ENCODE data around the gene ST6GALNAC5. TPM values are rescaled to one million over a fixed set of nuclear protein-coding genes. Genes with fewer than 3 reads are reported as not detected.
"Not testable (repeated sequence)": the region's sequence is repeated elsewhere in the genome, so short reads cannot be mapped to it uniquely, and the experiment has no call there.

The ST6GALNAC5 gene
- polyA plus RNA-seq, 3 donors, result 0.29 to 0.79 (median 0.31) TPM

- WGBS, 3 donors, result 72 to 89% (median 85%) methylated on average over 6 of the region's 6 CpGs
- no peak overlapping the region for H3K27ac ChIP-seq (ENCODE audit: low read depth, low read length)
Measured at GRCh38 chr1:76961181-76961819, 94.0 kb downstream of the ST6GALNAC5 start.

DNA sequence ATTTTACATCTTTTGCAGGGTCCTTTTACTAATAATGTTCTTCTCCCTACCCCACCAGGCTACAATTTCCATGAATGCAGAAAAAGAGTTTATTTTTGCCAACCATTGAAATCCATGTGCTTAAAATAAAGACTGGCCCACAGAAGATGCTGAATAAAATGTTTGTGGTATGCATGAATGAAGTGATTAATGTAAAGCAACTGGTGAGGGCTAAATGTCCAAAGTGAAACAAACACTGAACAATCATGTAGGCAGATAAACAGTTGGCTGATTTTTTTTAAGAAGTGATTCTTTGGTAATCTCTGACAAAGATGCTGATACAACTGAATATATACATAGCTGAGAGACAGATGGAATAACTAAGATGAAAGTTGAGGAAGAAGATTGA is 94.5 kb downstream of the ST6GALNAC5 start:
- H3K27ac ChIP-seq (ENCODE audit: low read depth, low read length), result no peak overlapping the region

DNA sequence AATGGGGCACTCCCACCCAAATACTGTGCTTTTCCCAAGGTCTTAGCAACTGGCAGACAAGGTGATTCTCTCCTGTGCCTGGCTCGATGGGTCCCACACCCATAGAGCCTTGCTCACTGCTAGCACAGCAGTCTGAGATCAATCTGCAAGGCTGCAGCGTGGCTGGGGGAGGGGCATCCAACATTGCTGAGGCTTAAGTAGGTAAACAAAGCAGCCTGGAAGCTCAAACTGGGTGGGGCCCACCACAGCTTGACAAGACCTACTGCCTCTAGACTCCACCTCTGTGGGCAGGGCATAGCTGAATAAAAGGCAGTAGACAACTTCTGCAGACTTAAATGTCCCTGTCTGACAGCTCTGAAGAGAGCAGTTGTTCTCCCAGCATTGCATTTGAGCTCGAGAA is 114.0 kb downstream of the ST6GALNAC5 start:
- not testable (repeated sequence) for H3K27ac ChIP-seq (ENCODE audit: low read depth, low read length)
- 25 to 78% (median 62%) methylated on average over 2 to 3 of the region's 3 CpGs for WGBS, 3 donors

GRCh38 chr1:76989976-76990375 is 122.7 kb downstream of the ST6GALNAC5 start:
- no peak overlapping the region for H3K27ac ChIP-seq (ENCODE audit: low read depth, low read length)
- WGBS, 3 donors, result 74 to 81% (median 80%) methylated on average over 2 of the region's 2 CpGs

DNA sequence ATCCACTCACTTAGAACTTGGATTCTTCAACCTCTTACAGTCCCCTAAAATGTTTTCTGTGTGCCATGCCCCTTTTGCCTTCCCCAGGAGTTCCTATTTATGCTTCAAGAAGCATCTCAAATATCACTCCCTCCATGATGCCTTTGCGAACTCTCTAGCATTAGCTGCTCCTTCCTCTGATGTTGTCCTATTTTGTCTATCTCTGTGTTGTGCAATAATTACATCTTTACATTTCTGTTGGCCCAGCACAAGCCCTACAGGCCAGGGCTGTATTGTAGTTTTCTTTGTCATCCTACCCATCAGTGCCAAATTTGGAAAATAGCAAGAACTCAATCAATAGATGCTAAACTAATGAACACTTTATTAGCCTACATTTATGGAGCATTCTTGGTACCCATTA is 125.8 kb downstream of the ST6GALNAC5 start:
- 90 to 100% (median 91%) methylated on average over 1 of the region's 1 CpG for WGBS, 3 donors
- H3K27ac ChIP-seq (ENCODE audit: low read depth, low read length), result no peak overlapping the region

DNA sequence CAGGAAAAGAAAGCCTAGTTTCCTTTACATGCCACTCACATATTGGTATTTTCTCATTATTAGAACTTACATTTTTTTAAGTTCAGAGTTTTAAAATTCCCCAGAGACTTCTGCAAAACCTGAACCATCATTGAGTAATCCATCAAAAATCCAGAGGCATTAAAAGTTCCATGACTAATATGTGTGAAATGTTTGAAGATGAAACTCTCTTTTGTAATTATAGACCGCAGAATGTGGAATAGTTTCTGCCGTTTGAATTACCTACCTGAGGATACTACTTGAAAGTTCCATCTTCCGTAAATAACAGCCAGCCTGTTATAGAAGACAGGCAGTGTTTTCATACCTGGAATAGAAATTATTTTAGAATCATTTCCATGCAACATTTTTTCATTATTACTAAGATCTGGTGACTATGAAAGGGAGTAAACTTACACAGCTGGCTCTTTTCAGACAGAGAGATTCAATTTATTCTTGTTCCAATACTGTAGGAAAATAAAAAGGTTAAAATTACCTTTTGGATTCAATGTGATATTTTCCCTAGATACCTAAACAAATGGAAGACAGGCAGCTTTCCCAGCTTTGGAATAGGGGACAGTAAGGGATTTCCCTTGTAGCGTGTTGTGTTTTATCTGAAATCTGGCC is 131.4 kb downstream of the ST6GALNAC5 start:
- WGBS, 3 donors, result 67 to 75% (median 74%) methylated on average over 4 of the region's 4 CpGs

DNA sequence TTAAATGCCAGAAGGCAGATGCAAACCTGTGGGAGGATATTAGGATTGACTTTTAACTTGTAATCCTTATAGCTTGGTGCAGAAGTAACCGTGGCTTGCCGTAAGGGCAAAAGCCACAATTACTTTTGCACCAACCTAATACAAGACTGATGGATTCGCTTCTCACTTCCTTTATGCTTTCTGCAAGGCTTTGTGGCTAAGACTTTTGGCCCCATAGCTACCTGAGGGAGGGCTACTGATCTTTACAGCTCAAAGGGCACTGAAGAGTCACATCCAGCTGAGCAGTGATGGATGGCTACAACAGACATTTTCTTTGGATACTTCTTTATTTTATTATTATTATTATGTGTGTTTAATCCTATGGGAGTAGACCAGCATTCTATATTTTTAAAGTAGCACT is 140.4 kb downstream of the ST6GALNAC5 start:
- no peak overlapping the region for H3K27ac ChIP-seq (ENCODE audit: low read depth, low read length)
- WGBS, 3 donors, result 85 to 92% (median 89%) methylated on average over 3 of the region's 3 CpGs

More for the DNA sequence above, 131.4 kb downstream of the ST6GALNAC5 start:
- H3K27ac ChIP-seq (ENCODE audit: low read depth, low read length), result no peak overlapping the region

DNA sequence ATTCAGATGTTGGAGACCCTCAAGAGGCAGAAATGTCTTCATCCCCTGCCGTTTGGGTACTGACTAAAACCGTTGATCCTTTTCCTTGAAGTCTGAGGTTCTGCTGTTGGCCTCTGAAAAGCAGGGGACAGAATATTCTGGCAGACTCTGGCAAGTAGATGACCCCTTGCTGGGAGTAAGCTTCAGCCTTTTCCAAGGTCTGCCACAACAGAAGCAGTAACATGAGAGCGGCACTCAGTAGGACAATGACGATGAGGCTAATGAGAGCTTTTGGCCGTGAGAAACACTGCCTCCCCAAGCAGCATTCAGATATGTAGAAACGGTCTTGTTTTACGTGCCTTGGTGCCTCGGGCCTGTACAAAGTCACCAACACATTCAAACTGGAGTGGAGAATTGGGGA is 143.7 kb downstream of the ST6GALNAC5 start:
- WGBS, 3 donors, result 69 to 80% (median 77%) methylated on average over 8 of the region's 8 CpGs
- no peak overlapping the region for H3K27ac ChIP-seq (ENCODE audit: low read depth, low read length)

- 48 to 90% (median 74%) methylated on average over 1 of the region's 1 CpG for WGBS, 3 donors
- no peak overlapping the region for H3K27ac ChIP-seq (ENCODE audit: low read depth, low read length)
Measured at GRCh38 chr1:77012066-77012465, 144.8 kb downstream of the ST6GALNAC5 start.

GRCh38 chr1:77014073-77014788 is 147.0 kb downstream of the ST6GALNAC5 start:
- WGBS, 3 donors, result 77 to 90% (median 85%) methylated on average over 5 of the region's 5 CpGs
- no peak overlapping the region for H3K27ac ChIP-seq (ENCODE audit: low read depth, low read length)

DNA sequence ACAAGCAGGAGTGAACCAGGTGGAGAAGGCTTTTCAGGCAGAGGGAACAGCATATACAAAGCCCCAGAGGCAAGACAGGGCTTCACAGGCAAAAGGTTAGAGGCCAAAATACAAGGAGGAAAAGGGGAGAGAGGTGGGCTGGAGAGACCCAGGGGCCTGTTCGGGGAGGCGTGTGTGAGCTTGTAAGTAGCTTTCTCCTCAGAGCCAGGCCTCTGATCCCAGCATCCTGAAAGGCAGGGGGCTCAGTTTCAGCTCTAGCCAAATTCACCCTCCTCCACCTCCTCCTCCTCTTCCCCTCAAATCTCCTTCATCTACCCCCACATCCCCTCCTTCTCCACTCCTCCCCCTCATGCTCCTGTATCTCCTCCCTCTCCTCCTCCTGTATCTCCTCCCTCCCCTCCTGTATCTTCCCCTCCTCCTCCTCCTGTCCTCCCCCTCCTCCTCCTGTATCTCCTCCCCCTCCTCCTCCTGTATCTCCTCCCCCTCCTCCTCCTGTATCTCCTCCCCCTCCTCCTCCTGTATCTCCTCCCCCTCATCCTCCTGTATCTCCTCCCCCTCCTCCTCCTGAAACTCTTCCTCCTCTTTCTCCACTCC is 148.6 kb downstream of the ST6GALNAC5 start:
- 63 to 91% methylated on average over 2 of the region's 2 CpGs; no CpG with 5 or more reads in 1 of the 3 donors for WGBS, 3 donors
- no peak overlapping the region for H3K27ac ChIP-seq (ENCODE audit: low read depth, low read length)

- no peak overlapping the region for H3K27ac ChIP-seq (ENCODE audit: low read depth, low read length)
- WGBS, 3 donors, result 64 to 86% (median 76%) methylated on average over 2 of the region's 2 CpGs
Measured at GRCh38 chr1:77016386-77016985, 149.2 kb downstream of the ST6GALNAC5 start.

DNA sequence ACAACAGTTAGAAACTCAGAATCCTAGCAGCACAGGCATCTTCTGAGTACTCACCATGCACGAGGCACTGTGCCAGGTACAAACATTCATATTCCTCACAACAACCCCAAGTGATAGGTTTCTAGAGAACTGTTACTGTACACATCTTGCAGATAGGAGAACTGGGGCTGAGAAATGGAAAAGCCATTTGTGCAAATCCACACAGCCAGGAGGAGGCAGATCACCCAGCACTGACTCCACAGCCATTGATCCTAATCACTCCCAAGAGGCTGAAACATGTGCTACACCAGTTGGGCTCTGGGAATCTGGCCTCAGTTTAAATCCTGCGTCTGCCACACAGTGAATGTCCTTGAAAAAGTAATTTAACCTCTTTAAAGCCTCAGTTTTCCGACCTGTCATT is 151.0 kb downstream of the ST6GALNAC5 start:
- WGBS, 3 donors, result 23 to 61% (median 55%) methylated on average over 3 of the region's 3 CpGs
- no peak overlapping the region for H3K27ac ChIP-seq (ENCODE audit: low read depth, low read length)

GRCh38 chr1:77018761-77019160 is 151.5 kb downstream of the ST6GALNAC5 start:
- 61 to 87% (median 81%) methylated on average over 1 of the region's 1 CpG for WGBS, 3 donors

DNA sequence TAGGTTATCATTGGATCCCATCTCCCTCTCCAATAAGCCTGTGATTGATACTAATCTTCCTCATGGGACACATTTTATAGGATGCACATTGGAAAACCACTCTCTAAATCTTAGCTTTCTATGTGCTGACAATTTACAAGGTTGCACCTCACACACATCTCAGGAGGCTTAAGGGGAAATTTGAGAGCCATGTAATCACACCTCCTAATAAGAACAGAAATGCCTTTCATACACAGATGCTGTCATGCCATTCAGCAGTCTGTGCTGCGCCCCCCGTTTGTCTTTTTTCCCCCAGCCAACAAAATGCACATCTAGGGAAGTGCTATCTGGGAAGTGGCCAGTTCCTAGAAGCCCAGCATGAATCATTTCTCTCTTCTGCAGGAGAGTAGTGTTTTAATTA is 154.5 kb downstream of the ST6GALNAC5 start:
- 68 to 74% (median 73%) methylated on average over 2 of the region's 2 CpGs for WGBS, 3 donors
- no peak overlapping the region for H3K27ac ChIP-seq (ENCODE audit: low read depth, low read length)

More at GRCh38 chr1:77018761-77019160, 151.5 kb downstream of the ST6GALNAC5 start:
- H3K27ac ChIP-seq (ENCODE audit: low read depth, low read length), result no peak overlapping the region

DNA sequence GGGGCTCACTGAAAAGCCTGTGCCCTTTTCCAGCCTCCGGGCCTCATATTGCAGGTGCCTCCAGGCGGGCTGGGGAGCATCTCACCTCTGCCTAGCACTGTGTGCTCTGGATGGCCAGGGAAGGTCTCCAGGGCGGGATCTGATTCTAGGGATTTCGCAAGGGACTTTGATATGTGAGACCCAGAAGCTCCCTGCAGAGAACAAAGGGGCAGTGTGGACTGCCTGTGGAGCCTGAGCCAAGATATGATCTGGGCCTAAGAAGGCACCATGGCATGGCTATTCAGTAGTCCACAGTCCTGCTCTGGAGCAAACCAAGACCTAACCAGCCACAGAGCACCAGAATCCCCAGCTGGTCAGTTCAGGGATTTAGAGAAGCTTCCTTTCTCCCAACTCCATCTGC is 157.2 kb downstream of the ST6GALNAC5 start:
- H3K27ac ChIP-seq (ENCODE audit: low read depth, low read length), result no peak overlapping the region
- WGBS, 3 donors, result 81 to 95% (median 81%) methylated on average over 4 of the region's 4 CpGs

GRCh38 chr1:77025599-77025998 is 158.3 kb downstream of the ST6GALNAC5 start:
- 71 to 87% (median 82%) methylated on average over 5 of the region's 5 CpGs for WGBS, 3 donors
- no peak overlapping the region for H3K27ac ChIP-seq (ENCODE audit: low read depth, low read length)

DNA sequence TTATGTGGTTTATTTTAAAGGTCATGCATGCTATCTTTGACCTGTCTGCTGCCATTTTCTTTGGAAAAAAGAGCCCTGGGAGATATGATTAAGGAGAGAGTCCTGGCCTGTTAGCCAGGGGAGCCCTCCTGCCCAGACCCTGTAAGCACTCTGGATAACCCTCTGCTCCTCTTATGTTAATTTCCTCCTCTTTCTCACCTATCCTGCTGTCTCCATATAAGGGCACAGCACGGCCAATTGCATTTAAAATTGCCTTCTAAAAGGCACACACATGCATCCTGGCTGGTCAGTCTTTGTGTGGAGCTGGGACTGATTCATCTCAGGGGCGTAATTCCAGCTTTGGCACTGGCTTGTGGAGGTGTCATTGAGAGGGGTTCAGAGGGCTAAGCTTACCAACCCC is 158.9 kb downstream of the ST6GALNAC5 start:
- no peak overlapping the region for H3K27ac ChIP-seq (ENCODE audit: low read depth, low read length)
- whole genome bisulfite sequencing, 3 donors, result 77 to 80% (median 79%) methylated on average over 2 of the region's 2 CpGs

DNA sequence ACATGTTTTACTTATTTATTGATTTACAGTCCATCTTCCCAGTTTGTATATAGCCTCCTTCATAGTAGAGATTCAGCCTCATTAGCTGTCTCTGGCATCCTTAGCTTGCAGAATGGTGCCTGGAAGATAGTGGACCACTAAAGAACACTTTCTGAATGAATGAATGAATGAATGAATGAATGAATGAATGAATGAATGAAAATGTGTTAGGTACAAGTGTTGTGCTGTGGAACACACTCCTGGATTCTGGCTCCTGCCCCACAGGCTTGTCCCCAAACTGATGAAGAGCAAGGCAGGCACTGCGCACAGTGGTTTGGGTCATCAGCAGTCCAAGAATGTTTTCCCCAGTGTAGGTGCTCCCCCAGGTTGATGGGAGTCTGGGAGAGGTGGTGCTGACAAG is 159.4 kb downstream of the ST6GALNAC5 start:
- WGBS, 3 donors, result 94 to 100% (median 94%) methylated on average over 1 of the region's 1 CpG

More for the DNA sequence above, 159.4 kb downstream of the ST6GALNAC5 start:
- no peak overlapping the region for H3K27ac ChIP-seq (ENCODE audit: low read depth, low read length)

Measured in adipose tissue (tissue), 3 donors.